GM21390 (cell line): ENCODE measurements around the gene BRINP3.
"Not testable (repeated sequence)": the region's sequence is repeated elsewhere in the genome, so short reads cannot be mapped to it uniquely, and the experiment has no call there.

Experiments used
- ATAC-seq: cut with Tn5 transposase; IDR thresholded peaks from one replicate; pipeline ENCODE4 v1.9.1; 2021; ENCODE audit not compliant: unreplicated experiment

The BRINP3 gene

DNA sequence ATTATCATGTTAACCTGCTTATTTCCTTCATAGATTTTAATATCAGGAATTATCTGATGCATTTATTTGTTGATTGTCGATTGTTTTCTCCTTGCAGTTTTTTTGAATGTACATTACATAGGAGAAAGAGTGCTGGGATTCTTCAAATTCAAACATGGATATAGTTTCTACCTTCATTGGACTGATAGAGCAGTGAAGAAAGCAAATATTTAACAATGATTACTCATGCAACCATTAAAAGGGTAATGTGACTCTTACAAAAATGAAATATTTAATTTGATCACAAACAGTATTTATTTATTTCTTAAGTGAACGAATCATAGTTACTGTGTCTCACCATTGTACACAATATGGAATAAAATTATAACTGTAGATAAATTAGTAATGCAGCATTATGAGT is 350.9 kb downstream of the BRINP3 start:
- ATAC-seq: no peak

DNA sequence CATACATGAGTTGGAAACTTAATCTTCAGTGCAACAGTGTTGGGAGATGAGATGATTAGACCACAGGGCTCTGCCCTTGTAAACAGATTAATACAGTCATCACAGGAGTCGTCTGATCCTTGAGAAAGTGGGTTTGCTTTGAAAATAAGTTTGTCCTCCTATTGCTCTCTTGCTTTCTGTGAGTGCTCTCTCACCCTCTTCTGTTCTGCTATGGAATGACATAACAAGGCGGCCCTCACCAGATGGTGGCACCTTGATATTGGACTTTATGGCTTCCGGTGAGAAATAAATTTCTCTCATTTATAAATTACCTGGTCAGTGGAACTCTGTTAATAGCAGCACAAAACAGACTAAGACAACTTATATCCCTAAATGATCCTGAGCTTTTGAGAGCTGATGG is 353.6 kb downstream of the BRINP3 start:
- ATAC-seq: no peak

DNA sequence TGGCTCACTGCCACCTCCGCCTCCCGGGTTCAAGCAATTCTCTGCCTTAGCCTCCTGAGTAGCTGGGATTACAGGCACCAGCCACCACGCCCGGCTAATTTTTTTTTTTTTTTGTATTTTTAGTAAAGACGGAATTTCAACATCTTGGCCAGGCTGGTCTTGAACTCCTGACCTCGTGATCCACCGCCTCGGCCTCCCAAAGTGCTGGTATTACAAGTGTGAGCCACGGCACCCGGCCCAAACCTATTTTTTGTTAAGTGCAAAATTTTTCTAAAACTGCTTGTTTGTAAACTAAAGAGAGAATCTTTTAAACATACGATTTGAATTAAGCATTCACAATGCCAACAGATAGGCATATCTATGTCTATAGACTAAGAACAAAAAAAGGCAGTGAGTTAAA is 357.1 kb downstream of the BRINP3 start:
- ATAC-seq: not testable (repeated sequence)

GRCh38 chr1:190119683-190120082 is 358.0 kb downstream of the BRINP3 start:
- ATAC-seq: no peak

DNA sequence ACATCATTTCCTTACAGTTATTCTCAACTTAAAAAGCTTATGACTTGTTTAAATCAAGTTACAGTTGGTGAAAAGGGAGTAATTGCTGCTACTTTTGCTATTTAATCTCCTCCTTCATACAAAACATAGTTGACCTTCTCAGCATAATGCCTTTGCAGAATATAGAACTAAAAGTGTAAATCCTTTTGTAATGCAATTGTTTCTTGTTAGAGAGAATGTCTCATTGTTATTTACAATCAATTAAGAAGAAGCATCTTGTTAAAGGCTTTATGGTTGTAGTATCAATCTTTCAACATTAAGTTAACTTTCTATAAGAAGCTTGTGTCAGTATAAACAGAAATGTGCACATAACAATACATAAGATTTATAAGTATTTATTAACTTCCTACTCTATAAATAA is 360.7 kb downstream of the BRINP3 start:
- no peak for ATAC-seq

DNA sequence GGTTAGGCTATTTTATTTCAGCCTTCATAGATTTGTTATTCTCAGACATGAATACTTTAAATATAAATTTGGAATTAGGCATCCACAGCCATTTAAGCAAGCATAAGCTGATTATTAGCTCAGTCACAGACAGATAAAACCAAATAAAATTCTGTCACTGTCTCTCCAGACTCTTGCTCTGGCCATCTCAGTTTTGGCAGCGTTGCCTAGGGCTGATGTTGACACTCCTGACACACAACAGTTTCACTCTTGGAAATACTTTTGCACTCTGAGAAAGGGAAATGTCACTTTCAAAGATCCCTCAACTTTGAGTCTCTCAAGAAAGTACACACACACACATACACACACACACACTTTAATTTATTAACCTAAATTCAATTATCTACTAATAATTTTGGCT is 372.7 kb downstream of the BRINP3 start:
- no peak for ATAC-seq

DNA sequence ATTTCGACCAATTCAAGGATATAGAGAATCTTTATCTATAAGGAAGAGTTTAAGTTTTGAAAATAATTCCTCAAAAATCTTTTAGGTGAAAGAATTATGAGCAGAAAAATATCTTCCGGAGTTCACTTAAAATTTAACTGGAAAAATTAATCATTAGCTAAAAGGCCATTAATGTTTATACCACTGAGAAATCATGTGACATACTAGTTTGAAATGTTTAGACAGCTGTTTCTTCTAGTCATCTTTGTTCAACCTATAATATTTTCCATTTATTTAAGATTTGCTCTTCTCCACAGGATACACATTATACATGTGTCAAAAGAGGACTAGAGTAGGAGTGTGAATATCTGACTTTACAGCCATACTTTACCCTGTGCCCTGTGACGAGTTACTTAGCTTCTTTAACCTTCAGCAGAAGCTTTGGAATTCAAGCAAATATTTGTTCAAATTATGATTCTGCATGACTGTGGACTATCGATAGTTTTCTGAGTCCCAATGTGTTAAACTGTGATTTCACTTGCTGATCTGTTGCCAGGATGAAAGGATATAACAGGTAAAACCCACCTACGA is 374.8 kb downstream of the BRINP3 start:
- no peak for ATAC-seq

DNA sequence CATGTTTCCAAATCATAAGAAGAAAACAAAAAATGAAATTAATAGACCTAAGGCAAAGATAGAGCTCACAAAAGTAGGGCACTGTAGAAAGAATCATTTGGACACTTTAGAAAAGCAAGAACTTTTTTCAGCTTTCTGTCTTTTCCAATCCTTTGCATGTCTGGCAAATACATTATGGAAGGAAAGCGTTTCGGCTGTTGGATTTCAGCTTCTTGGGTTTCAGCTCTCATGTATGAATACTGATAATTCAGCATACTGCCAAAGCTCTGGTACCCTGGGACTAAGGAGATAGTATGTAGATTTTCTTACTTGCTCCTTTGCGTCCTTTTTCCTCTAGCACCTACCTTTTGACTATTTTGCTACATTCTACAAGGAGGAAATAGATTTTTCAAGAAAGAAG is 375.9 kb downstream of the BRINP3 start:
- ATAC-seq: no peak

GRCh38 chr1:190098756-190099155 is 378.9 kb downstream of the BRINP3 start:
- no peak for ATAC-seq

- ATAC-seq: no peak
Measured at GRCh38 chr1:190098107-190098506, 379.6 kb downstream of the BRINP3 start.

DNA sequence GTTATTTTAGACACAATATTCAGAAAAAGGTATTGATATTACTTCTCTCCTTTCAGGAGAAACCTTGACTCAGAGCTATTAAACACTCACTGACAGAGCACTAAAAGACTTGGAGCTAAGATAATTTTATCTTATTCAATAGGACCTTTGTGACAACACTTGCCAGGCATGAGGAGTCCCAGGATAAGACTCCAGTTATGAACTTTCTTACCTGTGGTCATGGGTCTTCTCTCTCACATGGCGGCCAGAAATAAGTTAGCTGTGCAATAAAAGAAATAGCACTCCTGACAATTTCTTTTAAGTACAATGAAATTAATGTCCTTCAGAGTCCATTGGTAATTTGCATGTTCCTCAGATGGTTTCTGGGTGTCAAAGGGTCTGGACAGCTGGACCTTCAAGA is 382.1 kb downstream of the BRINP3 start:
- no peak for ATAC-seq

- ATAC-seq: no peak
Measured at GRCh38 chr1:190084552-190084951, 393.1 kb downstream of the BRINP3 start.

- no peak for ATAC-seq
Measured at GRCh38 chr1:190068304-190068703, 409.4 kb downstream of the BRINP3 start.

DNA sequence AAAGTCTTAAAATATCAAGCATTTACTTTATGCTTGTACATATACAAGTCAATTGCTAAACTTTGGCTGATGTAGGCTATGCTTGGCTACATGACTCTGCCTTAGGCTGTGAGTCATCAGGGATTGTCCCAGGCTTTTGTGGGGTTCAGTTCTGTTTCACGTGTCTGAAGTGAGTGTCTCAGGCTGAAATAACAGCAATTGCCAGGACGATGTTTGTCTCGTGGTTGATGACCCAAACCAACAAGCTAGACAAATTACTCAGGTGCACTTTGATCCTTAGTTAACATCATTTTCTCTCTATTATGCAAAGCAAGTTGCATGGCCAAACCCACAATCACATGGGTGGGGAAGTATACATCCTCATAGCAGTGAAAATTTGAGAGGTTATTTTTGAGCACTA is 410.1 kb downstream of the BRINP3 start:
- ATAC-seq: no peak

DNA sequence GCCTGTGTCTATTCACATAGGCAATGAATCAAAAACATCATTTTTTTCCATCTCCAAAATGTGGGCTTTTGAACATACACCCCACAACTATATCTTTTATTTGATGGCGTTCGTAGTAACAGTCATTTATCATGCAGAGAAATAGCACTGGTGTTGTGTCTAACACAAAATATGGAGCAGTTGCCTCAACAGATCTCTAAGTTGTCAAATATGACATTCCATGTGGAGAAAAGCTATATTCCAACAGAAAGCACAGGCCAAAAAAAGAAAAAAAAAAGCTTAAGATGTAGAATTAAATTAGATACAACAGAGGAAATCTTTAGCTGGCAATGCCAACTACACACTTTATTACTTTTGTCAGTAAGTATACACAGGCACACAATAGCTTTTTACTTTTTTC is 411.7 kb downstream of the BRINP3 start:
- ATAC-seq: no peak

- no peak for ATAC-seq
Measured at GRCh38 chr1:190049314-190049713, 428.4 kb downstream of the BRINP3 start.
